NT2/D1 (cell line): ENCODE results near the gene CRAT.
A peak's percentile ranks its signal among the peaks of the same experiment; 100 is the strongest.

Source experiments
- DNase-seq: peaks from one replicate; pipeline ENCODE4 v3.0.0-alpha.2; 2011; ENCODE audit warnings: low read depth, low spot score
- H3K27me3 ChIP-seq: 2 replicates; pipeline ENCODE4 v1.6.0; 2011; ENCODE audit warnings: mild to moderate bottlenecking; ENCODE audit not compliant: insufficient read length, insufficient read depth
- H3K36me3 ChIP-seq: 2 replicates; pipeline ENCODE4 v1.6.1; 2011; ENCODE audit warnings: mild to moderate bottlenecking, low read length, mixed read lengths; ENCODE audit not compliant: insufficient read depth, insufficient read length
- H3K4me1 ChIP-seq: 2 replicates; pipeline ENCODE4 v1.5.1; 2011; ENCODE audit not compliant: insufficient read depth, insufficient read length
- H3K4me3 ChIP-seq: 2 replicates; pipeline ENCODE4 v1.5.1; 2011; ENCODE audit warnings: low read depth; ENCODE audit not compliant: insufficient read length
- H3K9ac ChIP-seq: 2 replicates; pipeline ENCODE4 v1.6.0; 2011; ENCODE audit warnings: low read depth; ENCODE audit not compliant: insufficient read length
- H3K9me3 ChIP-seq: 2 replicates; pipeline ENCODE4 v1.5.1; 2011; ENCODE audit warnings: mild to moderate bottlenecking, low read length; ENCODE audit not compliant: insufficient read depth
- SUZ12 ChIP-seq: IDR thresholded peaks from 2 replicates; pipeline ENCODE4 v1.6.1; 2011; ENCODE audit not compliant: insufficient read length, insufficient read depth; ENCODE audit errors: extremely low read depth
- YY1 ChIP-seq: IDR thresholded peaks from 2 replicates; pipeline ENCODE4 v1.6.1; 2011; ENCODE audit not compliant: insufficient read length, insufficient read depth
- ZNF274 ChIP-seq: IDR thresholded peaks from 2 replicates; pipeline ENCODE4 v1.6.1; 2011; ENCODE audit warnings: mild to moderate bottlenecking, low read depth, low read length

The CRAT gene

DNA sequence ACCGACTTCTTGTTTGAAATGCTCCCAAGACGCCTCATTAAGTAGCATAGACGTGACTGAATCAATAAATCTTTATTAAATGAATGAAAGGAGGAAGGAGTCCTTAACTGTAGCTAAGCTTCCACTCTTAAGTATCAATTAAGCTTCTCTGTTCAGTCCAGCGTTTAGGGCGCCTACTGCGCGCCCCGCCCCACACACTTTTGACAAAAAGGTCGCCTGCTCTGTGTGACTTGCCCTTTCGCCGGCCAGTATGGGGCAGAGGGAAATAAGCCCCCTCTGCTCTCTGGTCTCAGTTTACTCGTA lies 30.3 kb downstream of the CRAT start:
- DNase-seq, result no peak
- H3K36me3 ChIP-seq, result peaks cover 33% of the 10 kb centered on the region
- TF ChIP-seq ZNF274 (no peak), SUZ12 (no peak), YY1 (no peak)
- H3K4me1 ChIP-seq, result peaks cover 8% of the 10 kb centered on the region
- peak overlapping the region; percentile 92 for H3K4me3 ChIP-seq
- H3K27me3 ChIP-seq, result no peaks in the 10 kb centered on the region
- no peaks in the 10 kb centered on the region for H3K9me3 ChIP-seq
- peak overlapping the region; percentile 68 for H3K9ac ChIP-seq

DNA sequence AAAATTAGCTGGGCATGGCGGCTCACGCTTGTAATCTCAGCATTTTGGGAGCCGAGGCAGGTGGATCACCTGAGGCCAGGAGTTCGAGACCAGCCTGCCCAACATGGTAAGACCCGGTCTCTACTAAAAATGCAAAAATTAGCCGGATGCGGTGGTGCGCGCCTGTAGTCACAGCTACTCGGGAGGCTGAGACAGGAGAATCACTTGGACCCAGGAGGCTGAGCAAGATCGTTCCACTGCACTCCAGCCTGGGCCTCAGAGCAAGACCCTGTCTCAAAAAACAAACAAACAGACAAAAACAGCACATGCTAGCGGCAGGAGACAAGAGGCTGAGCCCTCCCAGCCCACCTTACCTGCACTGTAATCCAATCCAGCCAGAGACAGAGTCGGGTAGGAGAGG lies 30.8 kb downstream of the CRAT start:
- no peak for TF ChIP-seq YY1
- TF ChIP-seq SUZ12, result no peak
- no peak for TF ChIP-seq ZNF274
- H3K4me1 ChIP-seq, result peaks cover 8% of the 10 kb centered on the region
- peak overlapping the region; percentile 92 for H3K4me3 ChIP-seq
- no peak for DNase-seq
- no peaks in the 10 kb centered on the region for H3K27me3 ChIP-seq
- peak overlapping the region; percentile 68 for H3K9ac ChIP-seq
- H3K9me3 ChIP-seq, result no peaks in the 10 kb centered on the region
- peaks cover 29% of the 10 kb centered on the region for H3K36me3 ChIP-seq

GRCh38 chr9:129078691-129079503 lies 31.7 kb downstream of the CRAT start:
- Histone ChIP-seq H3K27me3 (no peaks in the 10 kb centered on the region), H3K4me3 (no peak overlapping the region), H3K9me3 (no peaks in the 10 kb centered on the region), H3K4me1 (peaks cover 8% of the 10 kb centered on the region), H3K36me3 (peaks cover 21% of the 10 kb centered on the region), H3K9ac (no peak overlapping the region)
- no peak for DNase-seq
- TF ChIP-seq ZNF274 (no peak), SUZ12 (no peak), YY1 (no peak)

DNA sequence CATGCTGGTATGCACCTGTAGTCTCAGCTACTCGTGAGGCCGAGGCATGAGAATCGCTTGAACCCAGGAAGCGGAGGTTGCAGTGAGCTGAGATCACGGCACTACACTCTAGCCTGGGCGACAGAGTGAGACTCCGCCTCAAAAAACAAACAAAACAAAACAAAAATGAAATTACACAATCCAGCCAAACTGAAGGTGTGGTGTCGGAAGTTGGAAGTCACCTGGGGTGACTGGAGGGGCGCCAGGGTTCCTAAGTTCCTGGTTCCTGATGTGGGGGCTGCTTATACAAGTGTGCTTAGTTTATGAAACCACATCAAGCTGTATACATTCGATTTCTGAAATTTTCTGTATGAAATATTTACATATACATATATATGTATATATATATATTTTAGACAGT lies 33.4 kb downstream of the CRAT start:
- Histone ChIP-seq H3K36me3 (peaks cover 4% of the 10 kb centered on the region), H3K4me1 (peaks cover 6% of the 10 kb centered on the region), H3K9ac (no peak overlapping the region), H3K27me3 (no peaks in the 10 kb centered on the region), H3K9me3 (no peaks in the 10 kb centered on the region), H3K4me3 (no peak overlapping the region)
- TF ChIP-seq SUZ12 (no peak), ZNF274 (no peak), YY1 (no peak)
- DNase-seq, result no peak

GRCh38 chr9:129076640-129077037 lies 34.0 kb downstream of the CRAT start:
- no peak for DNase-seq
- no peak for TF ChIP-seq ZNF274
- no peak for TF ChIP-seq SUZ12
- no peak for TF ChIP-seq YY1
- no peaks in the 10 kb centered on the region for H3K27me3 ChIP-seq
- no peaks in the 10 kb centered on the region for H3K36me3 ChIP-seq
- no peak overlapping the region for H3K9ac ChIP-seq
- no peak overlapping the region for H3K4me3 ChIP-seq
- H3K9me3 ChIP-seq, result no peaks in the 10 kb centered on the region
- peaks cover 5% of the 10 kb centered on the region for H3K4me1 ChIP-seq

DNA sequence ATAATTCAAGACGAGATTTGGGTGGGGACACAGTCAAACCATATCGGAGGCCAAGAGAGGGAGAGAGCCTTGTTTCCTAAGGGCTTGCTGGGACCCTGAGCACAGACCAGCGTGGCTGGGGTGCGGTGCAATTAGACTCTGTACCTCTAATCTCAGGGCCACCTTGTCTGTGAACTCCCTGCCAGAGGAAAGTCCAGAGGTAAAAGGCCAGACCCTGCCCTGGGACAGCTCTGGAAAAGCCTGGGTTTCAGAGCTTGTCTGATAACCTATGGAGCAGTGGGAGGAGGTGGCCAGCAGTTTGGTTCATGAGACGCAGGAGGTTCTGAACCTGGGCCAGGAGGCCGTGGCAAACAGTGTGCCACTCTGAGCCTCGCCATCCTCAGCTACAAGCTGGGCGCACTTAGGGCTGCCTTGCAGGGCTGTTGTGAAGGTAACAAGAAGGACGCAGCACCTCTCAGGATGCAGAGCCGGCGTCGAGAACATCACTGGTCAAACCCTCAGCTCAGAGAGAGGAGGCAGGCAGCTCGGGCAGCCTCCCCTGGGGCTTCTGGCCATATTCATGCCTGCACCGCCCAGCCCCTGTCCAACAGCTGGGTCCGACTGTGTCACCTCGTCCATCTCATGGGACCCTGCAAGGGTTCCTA lies 34.5 kb downstream of the CRAT start:
- no peak for TF ChIP-seq SUZ12
- TF ChIP-seq YY1, result no peak
- no peak for TF ChIP-seq ZNF274
- Histone ChIP-seq H3K4me3 (no peak overlapping the region), H3K36me3 (no peaks in the 10 kb centered on the region), H3K4me1 (peaks cover 10% of the 10 kb centered on the region), H3K9ac (no peak overlapping the region), H3K9me3 (no peaks in the 10 kb centered on the region), H3K27me3 (no peaks in the 10 kb centered on the region)
- no peak for DNase-seq

GRCh38 chr9:129074106-129074505 lies 36.5 kb downstream of the CRAT start:
- Histone ChIP-seq H3K9me3 (no peaks in the 10 kb centered on the region), H3K4me1 (peaks cover 27% of the 10 kb centered on the region), H3K27me3 (no peaks in the 10 kb centered on the region), H3K4me3 (no peak overlapping the region), H3K9ac (no peak overlapping the region), H3K36me3 (peaks cover 12% of the 10 kb centered on the region)
- TF ChIP-seq YY1, result no peak
- no peak for TF ChIP-seq SUZ12
- no peak for TF ChIP-seq ZNF274
- DNase-seq, result no peak
